Inferior parietal cortex (tissue), 1 donor: ENCODE data around the gene SLC27A5.
"Not testable (repeated sequence)": the region's sequence is repeated elsewhere in the genome, so short reads cannot be mapped to it uniquely, and the experiment has no call there.

Experiments used
- DNase-seq: peaks from one replicate; pipeline ENCODE4 v3.0.0-alpha.2; 2016; ENCODE audit errors: extremely low spot score

Gene SLC27A5

DNA sequence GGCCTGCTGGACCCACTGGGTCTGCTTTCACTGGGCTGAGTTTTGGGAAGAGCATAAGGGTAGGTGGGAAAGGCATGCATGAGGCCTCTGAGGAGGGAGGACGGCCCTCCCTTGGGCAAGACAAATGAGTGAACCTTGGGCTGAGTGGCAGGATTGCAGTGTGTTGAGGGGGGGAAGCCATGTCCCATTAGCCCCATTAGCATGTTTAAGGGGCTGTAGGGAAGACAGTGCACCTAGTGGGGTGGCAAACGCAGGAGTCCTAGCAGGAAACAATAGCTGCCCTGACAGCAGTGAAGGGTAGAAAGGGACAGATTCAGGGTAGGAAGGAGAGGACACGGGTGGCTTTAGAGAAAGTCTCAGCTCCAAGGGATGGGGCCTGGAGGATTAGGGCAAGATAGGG lies 10.9 kb upstream of the SLC27A5 start:
- DNase-seq = no peak

DNA sequence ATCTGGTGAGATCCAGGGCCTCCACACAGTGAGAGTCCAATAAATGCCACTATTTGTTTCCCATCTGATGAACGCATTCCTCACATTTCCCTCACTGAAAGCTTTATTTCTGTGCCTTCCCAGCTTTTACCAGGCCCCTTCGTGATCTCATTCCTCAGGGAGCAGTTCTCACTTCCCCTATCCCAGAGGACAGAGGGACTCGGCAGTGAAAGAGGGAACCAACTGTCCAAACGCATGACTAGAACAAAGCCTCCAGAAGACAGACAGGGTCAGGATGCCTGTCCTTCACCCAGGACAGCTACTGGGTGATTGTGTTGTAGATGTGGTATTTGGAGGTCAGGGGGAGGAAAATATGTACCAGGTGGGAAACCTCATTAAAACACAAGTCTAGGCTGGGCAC lies 9.9 kb upstream of the SLC27A5 start:
- no peak for DNase-seq

DNA sequence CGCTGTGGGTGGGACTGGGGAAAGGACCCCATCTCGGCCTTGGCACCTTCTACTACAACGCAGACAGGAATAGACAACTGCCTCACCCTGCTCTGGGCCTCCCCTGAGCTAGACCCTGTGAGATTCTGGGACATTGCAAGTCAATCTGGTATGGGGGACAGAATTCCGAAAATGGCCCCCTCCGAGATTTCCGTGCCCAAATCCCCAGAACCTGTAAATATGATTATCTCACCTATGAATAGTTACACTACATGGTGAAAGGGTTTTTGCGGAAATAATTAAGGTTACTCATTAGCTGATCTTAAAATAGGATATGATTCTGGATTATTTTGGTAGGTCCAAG lies 8.4 kb upstream of the SLC27A5 start:
- DNase-seq = no peak

DNA sequence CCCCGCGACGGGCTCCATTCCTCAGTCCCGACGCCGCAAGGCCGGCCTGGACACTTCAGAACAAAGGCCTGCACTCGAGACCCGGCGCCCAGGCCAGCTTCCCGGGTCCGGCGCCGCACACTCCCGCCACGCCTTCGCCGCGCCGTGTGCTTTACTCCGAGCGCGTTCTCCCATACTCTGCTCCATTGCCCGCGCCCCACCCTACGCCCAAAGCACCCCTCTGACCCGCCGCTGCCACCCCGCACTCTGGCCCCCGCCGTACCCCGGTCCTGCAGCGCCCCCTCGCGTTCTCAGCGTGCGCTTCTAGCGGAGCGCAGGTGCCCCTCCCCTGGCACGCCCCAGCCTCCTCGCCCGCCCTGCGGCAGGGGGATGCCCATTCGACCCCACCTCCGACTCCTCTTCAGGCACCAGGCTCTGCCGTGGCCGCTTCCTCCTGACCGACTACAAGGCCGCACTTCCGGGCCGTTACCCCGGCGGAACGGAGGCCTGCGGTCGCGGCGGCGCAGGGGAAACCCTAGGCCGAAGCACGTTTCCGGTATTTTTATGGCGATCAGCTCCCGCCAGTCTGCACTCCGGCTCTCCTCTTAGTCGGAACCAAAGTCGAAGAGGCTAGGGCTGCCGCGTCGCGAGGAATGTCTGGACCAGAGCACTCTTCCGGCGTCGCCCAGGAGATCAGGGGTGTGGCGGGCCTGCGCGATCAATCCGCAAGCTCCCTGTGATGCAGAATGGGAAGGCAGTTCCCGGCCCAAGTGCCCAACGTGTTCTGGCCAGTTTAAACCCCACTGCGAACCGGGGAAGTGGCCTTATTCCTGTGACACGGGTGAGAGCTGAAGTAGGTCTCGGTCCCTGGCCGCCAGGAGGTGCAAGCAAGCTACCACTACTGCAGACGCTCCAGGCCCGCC lies 7.8 kb upstream of the SLC27A5 start, which contains the start of gene ZBTB45:
Gene ZBTB45, minus strand, starts transcription at position 456 of the 902 bp plus-strand sequence. CDS start 2,137 bp downstream, outside the sequence.
- peak; percentile 94 for DNase-seq

DNA sequence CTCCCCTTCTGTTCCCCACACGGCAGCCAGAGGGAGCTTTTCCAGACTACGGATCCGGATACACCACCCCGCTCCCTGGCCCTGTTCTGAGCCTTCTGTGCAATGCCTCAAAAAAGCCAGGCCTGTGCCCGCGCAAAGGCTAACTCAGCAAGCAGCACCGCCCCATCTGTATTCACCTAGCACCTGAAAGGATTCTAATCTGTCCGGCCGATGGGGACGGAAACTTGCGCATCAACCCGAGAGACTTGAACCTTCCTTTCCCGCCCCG lies 7.2 kb upstream of the SLC27A5 start:
- peak; percentile 45 for DNase-seq

DNA sequence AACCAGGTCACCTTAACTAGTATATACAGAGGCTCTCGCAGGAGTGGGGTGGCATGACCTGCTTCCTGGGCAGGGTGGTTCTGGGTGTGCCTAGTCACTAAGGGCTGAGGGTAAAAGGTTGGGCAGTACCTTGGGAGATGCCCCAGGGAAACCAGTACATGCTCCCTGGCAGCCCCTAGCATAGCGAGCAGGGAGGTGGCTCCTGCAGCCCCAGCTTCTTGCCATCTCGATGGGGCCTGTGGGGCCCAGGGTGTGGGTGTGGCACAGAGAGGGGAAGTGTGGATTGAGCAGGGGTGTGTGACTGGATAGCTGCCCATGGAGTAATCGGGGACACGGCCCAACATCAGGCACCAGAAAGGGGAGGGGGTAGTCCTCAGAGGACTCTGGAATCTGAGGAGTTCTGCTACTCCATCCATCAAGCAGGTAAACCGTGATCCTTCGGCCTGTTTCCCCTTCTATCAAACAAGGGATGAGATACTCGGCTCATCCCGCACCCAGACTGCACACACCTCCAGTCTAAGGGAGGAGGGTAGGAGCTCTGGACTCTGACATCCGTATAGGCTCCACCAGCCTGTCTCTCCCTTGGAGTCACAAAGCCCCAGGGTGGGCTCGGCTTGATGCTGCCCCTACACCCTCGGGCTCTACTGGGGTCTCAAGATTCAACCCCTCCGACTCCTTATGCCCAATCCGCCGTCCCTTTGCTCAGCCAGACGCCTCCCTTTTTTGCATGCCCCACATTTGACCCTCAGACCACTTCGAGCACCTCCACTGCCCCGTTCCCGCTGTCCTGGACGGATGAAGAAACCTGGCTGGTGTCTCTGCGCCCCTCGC lies 6.7 kb upstream of the SLC27A5 start:
- DNase-seq = no peak

DNA sequence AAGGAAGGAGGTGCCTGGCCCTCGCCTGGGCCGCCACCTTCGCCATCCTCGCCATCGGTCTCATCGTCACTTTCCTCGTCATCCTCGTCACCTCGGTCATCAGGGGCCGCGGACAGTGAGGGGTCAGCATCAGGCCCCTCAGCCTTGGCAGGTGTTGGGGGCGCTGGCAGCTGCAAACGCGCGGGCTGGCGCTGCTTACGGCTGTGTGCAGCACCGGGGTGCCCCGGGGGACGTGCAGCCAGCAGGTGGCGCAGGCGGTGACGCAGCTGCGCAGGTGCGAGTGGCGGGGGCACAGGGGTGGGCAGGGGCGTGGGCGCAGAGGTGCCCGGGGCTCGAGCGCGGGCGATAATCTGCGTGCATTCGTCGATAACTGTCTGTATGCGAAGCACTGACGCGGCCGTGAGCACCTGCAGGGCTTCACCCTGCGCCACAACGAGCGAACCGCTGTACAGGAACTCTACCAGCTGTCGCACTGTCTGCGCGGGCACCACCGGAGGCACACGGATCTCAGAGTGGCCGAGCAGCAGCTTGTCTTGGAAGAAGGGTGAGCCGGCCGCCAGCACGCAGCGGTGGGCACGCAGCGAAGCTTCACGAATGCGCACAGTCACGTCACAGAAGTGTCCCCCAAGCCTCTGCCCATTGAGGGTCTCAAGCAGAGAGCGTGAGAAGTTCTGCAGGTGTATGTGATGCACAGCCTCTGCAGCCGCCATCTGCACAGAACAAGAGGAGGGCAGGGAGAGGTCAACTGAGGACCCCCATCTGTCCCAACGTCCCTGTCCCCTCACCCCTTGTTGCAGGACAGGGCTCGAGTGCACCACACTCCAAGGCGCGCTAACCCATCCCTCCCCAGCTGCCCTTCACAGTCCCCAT lies 5.4 kb upstream of the SLC27A5 start:
- no peak for DNase-seq

DNA sequence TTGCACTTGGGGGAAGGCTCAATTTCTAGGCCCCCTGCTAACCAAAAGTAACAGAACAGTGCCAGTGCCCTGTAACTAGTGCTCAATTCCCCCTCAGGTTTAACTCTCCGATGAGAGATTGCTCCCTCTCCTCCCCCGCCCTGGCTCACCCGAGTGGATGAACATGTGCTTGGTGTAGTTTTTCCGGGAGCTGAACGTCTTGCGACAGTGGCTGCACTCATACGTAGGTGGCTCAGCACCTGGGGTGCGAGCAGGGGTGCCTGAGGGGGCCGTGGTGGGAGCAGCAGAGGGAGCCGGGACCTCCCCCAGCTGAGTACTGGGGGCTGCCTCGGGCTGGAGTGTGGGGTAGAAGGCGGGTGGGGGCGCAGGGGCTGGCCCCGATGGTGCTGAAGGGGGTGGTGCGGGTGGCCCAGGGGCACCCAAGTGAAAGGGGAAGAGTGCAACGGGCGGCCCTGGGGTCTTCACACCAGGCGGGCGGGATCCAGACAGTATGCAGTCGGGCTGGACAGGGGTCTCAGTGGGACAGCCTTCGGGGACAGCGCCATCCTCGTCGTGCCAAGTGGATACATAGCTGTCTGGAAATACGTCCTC lies 4.5 kb upstream of the SLC27A5 start:
- DNase-seq = no peak

DNA sequence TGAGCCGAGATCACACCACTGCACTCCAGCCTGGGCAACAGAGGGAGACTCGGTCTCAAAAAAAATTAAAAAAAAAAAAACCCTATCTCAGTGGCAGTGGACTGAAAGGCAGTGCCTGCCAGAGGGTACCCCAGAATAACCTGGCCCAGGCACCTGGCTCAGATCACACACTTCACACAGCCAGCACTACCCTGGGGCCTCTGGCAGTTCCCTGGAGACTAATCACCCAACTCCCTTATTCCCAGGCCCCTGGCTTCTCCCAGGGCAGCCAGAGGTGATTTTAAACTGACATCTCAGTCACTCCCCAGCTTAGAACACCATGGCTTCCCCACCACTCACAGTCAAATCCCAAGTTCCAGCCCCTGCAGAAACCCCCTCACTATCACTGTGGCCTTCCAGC lies 3.5 kb upstream of the SLC27A5 start:
- DNase-seq = no peak

DNA sequence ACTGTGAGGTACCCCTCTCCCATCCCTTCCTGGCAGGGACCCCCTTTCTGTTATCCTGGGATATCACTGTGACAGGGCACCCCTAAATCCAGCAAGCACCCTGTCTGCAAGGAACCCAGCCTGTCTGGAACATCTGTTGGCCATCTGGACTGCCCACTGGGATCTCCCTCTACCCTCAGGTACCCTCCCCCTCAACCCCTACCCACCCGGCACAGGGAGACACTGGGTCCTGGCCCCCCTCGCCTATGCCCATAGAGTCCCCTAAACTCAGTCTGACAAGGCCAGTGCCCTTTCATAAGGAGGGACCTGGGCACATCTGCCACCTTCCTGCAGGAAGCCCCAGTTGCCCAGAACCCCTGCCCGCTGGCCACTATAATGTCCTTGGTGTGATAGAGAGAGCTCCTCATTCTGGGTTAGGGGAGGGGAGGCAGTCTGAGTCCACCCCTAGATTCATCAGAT lies 2.8 kb upstream of the SLC27A5 start:
- no peak for DNase-seq

DNA sequence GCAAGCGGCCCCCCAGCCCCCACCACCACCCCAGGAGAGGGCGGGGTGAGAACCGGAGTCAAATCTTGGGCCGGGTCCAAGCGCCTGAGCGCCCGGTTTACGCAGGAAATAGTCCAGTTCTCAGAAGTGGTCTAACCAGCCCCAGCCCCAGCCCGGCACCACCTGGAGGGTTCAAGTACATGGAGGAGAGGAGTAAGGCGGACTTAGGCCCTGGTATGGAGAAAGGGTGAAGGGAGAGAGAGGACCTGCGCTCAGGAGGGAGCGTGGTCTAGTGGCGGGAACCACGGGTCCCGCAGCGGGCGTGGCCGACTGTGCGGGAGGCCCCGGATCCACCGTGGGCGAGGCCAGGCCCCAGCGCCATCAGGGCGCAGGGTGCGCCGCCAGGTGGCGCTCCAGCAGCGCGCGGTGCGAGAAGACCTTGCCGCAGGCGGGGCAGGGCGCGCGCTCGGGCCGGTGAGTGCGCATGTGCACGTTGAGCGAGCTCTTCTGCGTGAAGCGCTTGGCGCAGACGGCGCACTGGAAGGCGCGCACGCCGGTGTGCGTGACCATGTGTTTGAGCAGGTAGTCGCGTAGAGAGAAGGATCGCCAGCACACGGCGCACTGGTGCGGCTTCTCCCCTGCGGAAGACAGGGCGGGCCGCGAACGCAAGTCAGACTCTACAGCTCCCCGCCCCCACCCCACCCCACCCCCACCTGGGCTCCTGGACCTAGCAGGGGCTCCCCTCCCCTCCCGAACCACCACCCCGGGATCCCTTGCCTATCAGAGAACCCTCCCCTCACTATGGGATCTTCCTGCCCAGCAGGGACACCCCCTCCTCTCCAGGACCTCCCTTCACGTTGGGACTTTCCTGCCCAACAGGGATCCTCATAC lies 2.1 kb upstream of the SLC27A5 start:
- DNase-seq = peak; percentile 89

DNA sequence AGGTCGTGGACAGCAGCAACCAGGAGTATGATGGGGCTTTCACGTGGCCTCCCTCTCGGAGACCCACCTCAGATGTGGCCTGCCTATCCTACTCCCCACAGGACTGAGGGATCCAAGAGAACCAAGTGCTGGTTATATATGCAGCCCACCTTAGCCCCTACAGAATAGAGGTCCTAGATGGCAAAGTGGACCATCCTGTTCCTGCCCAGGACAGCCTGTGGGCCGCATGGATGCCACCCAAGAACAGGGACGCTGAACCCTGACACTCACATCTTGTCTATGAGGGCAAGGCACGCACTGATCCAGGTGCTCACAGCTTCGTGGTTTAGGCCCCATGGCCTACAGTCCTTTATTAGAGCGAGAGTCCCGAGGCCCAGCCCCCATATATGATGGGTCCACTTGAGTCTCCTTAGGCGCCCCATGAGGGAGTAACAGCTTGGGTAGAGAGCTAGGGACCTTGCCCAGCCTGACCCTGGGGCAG lies 1.5 kb upstream of the SLC27A5 start:
- DNase-seq = no peak

DNA sequence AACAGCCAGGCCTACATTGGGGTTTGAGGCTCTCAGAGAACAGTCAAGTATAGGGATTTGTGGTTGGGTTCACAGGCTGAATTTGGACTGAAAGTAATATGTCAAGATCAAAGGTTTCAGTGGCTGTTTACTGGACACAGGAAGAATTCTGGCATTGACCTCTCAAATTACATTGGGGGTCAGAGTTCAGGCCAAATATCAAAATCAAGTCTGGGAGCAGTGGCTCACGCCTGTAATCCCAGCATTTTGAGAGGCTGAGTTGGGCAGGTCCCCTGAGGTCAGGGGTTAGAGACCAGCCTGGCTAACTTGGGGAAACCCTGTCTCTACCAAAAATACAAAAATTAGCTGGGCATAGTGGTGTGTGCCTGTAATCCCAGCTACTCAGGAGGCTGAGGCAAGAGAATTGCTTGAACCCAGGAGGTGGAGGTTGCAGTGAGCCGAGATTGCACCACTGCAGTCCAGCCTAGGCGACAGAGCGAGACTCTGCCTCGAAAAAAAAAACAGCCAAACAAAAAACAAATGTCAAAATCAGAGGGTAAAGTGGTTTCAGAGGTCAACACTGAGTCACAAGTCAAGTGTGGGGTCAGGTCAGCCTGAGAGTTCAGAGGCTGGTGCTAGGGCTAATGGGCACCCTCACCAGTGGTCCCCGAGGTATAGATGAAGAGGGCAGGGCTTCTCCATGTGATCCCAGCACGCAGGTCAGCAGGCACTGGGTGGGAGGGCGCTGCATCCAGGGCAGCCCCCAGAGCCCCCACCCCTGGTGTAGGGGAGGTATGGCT lies 1.5 kb downstream of the SLC27A5 start:
- no peak for DNase-seq

DNA sequence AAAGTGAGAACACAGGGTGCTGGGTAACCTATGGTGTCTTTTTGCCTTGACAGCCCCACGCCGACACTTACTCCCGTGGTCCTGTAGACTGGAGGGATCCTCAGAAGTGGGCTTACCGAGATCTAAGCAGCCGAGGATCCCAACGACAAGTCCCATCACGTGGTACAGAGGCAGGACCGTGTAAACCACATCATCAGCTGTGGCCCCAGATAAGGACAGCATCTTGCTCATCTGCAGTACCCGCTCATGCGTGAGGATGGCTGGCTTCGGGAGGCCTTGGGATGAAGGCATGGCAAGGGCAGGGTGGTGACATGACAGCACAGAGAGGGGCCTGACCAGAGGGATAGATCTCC lies 2.1 kb downstream of the SLC27A5 start:
- DNase-seq = no peak

DNA sequence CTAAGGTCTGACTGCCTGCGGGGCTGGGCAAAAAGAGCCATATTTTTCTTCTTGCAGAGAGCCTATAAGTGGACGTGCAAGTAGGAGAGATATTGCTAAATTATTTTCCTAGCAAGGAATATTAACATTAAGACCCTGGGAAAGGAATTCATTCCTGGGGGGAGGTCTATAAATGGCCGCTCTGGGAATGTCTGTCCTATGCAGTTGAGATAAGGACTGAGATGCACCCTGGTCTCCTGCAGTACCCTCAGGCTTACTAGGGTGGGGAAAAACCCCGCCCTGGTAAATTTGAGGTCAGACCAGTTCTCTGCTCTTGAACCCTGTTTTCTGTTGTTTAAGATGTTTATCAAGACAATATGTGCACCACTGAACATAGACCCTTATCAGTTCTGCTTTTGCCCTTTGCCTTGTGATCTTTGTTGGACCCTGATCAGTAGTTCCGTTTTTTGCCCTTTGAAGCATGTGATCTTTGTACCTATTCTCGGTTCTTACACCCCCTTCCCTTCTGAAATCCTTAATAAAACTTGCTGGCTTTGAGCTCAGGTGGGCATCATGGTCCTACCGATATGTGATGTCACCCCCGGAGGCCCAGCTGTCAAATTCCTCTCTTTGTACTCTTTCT lies 4.1 kb downstream of the SLC27A5 start:
- not testable (repeated sequence) for DNase-seq

DNA sequence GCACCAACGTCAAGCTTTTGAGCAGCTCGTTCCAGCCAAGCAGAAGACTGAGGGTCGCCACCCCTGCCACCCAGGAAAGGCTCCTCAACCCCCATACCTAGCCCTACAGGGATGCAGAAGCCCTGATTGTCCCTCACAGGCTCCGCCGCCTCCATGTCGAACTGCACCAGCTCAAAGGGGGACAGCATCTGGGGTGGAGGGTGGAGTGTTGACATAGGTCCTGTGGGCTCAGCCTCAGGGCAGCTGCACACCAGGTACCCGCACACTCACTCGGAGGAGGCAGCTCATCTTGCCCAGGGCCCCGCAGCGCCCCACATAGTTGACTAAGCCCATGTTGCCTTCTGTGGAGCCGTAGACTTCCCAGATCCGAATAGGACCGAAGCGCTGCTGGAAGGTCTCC lies 11.6 kb downstream of the SLC27A5 start:
- no peak for DNase-seq

DNA sequence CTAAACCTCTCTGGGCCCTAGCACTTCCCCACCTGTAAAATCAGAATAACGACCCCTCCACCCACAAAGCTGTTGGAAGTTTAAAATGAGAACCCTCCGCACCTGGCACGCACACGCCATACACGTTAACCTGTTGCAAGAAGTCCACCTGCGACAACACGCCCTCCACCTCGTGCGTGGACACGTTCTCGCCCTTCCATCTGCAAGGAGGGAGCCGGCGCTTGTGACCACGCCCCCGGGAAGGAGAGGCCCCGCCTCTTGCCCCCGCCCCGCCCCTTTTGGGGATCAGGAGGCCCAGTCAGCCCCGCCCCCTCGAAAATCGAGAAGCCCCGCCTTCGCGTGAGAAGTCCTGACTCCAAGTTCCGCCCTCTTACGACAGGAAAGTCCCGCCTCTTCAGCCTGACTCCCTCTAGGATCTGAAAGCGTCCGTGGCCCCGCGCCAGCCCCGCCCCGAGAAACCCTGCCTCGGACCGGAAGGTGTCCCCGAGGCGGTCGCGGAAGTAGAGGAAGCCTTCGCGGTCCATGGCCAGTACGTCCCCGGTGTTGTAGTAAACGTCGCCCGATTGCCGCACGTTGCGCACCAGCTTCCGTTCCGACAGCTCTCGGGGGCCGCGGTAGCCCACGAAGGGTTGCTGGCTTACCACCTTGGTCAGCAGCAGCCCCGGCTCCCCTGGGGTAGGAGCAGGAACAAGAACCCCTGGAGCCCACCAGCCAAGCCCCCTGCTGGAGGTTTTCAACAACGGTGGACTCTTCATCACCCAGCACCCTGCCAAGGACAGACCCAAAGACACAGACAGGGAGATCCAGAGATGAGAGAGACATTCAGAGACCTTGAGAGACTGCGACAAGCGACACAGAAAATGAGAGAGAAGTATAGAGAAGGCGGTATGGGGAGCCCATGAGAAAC lies 12.5 kb downstream of the SLC27A5 start:
- DNase-seq = peak; percentile 97

DNA sequence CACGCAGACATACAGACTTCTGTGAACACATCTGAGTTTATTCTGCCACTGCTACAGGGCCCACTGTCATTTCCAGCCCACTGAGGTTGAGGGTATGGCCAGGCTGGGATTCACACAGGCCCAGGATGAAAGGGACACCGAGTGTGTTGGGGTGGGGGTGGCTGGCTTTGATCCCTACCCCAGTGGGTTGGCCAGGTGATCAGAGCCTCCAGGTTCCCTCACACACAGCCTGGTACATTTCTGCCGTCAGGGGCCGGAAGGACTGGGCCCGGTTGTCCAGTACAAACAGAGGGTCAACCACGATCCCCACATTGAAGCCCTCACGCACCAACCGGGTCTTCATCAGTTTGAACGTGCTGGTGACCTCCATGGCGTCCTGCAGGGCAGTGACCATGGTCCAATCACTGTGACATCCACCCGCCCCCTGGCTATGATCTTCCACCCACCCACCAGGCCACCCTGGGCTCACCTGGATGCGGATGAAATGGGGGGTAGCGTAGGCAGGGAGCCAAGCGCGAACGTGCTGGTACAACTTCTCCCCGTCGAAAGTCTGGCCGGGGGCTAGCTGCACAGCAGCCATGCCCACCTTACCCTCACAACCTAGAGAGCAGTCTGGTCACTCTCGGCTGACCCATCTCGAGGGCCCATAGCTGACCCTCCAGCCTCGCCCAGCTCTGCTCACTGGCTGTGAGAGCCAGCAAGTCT lies 13.3 kb downstream of the SLC27A5 start:
- no peak for DNase-seq
